GM23248 (cell line): Measurements from ENCODE around the gene RGS9. TPM values are rescaled to one million over a fixed set of nuclear protein-coding genes. Genes with fewer than 3 reads are reported as not detected.

Experiments used
- DNase-seq: peaks from one replicate; pipeline ENCODE4 v3.0.0-alpha.2; 2015
- H2AFZ ChIP-seq: fragments of 200-600 bp; sonication (generic); 2 replicates; pipeline ENCODE4 v1.6.1; 2016; ENCODE audit warnings: antibody characterized with exemption
- H3F3A ChIP-seq: fragments of 200-600 bp; sonication (generic); 2 replicates; pipeline ENCODE4 v1.6.1; 2016; ENCODE audit warnings: mild to moderate bottlenecking, antibody characterized with exemption, mixed run types; ENCODE audit not compliant: insufficient read depth
- H3K27ac ChIP-seq: fragments of 200-600 bp; sonication (generic); 2 replicates; pipeline ENCODE4 v1.5.1; 2016; ENCODE audit warnings: mild to moderate bottlenecking
- H3K27me3 ChIP-seq: fragments of 200-600 bp; sonication (generic); replicated peaks from 2 replicates; pipeline ENCODE4 v1.6.1; 2016; ENCODE audit warnings: mild to moderate bottlenecking; ENCODE audit not compliant: insufficient read depth
- H3K36me3 ChIP-seq: fragments of 200-600 bp; sonication (generic); 2 replicates; pipeline ENCODE4 v1.6.1; 2016; ENCODE audit warnings: low read depth, mild to moderate bottlenecking
- H3K4me1 ChIP-seq: fragments of 200-600 bp; sonication (generic); 2 replicates; pipeline ENCODE4 v1.6.1; 2016; ENCODE audit warnings: mild to moderate bottlenecking; ENCODE audit not compliant: insufficient read depth
- H3K4me2 ChIP-seq: fragments of 200-600 bp; sonication (generic); one replicate; pipeline ENCODE4 v1.6.1; 2016; ENCODE audit warnings: mild to moderate bottlenecking; ENCODE audit not compliant: unreplicated experiment
- H3K4me3 ChIP-seq: fragments of 200-600 bp; sonication (generic); 2 replicates; pipeline ENCODE4 v1.5.1; 2016; ENCODE audit warnings: mild to moderate bottlenecking
- H3K79me2 ChIP-seq: fragments of 200-600 bp; sonication (generic); 2 replicates; pipeline ENCODE4 v1.6.1; 2016; ENCODE audit warnings: mild to moderate bottlenecking; ENCODE audit not compliant: insufficient read depth
- H3K9ac ChIP-seq: fragments of 200-600 bp; sonication (generic); 2 replicates; pipeline ENCODE4 v1.6.1; 2016; ENCODE audit warnings: mild to moderate bottlenecking
- H3K9me2 ChIP-seq: fragments of 200-600 bp; sonication (generic); 2 replicates; pipeline ENCODE4 v1.6.1; 2016; ENCODE audit warnings: mixed run types, mild to moderate bottlenecking, moderate library complexity; ENCODE audit not compliant: insufficient read depth
- H3K9me3 ChIP-seq: fragments of 200-600 bp; sonication (generic); one replicate; pipeline ENCODE4 v1.6.1; 2017; ENCODE audit warnings: low read depth
- H4K20me1 ChIP-seq: fragments of 200-600 bp; sonication (generic); 2 replicates; pipeline ENCODE4 v1.6.0; 2016; ENCODE audit not compliant: insufficient read depth
- EZH2 ChIP-seq: fragments of 200-600 bp; sonication (generic); IDR thresholded peaks from 2 replicates; pipeline ENCODE4 v1.6.1; 2018; ENCODE audit warnings: antibody characterized with exemption, mild to moderate bottlenecking; ENCODE audit not compliant: insufficient read depth, poor library complexity, severe bottlenecking
- EZH2phosphoT487 ChIP-seq: fragments of 200-600 bp; sonication (generic); IDR thresholded peaks from 2 replicates; pipeline ENCODE4 v1.6.1; 2018; ENCODE audit warnings: antibody characterized with exemption, moderate library complexity, mild to moderate bottlenecking, low read depth; ENCODE audit not compliant: insufficient read depth
- WGBS, 2 experiments: methylation state at CpG; one replicate each; pipeline ENCODE4 v1.1.6; 2015 to 2017; ENCODE audit warnings: low lambda C conversion rate in 2 of 2, low coverage in 1 of 2; ENCODE audit errors: missing lambda C conversion rate in 2 of 2; 5-methylcytosine and 5-hydroxymethylcytosine counted together
- in situ Hi-C: fragments of 300-500 bp; cut with MboI; formaldehyde crosslinking; loops from 2 replicates; pipeline ENCODE4 v1.15.0; 2020
- polyA plus RNA-seq: library from polyadenylated mRNA; unstranded; fragments of >200 nt; fragmentation: Nextera tagmentation; extraction: Ambion mirVana; gene quantifications from 2 replicates; pipeline ENCODE4 v1.2.1, GENCODE V29; 2016
- total RNA-seq: library from RNA; depleted of rRNA; stranded (reverse); fragments of >200 nt; shearing (Covaris generic); gene quantifications from 2 replicates; pipeline ENCODE4 v1.2.3, GENCODE V29; 2014

The RGS9 gene
- total and polyA plus RNA-seq, 2 experiments from 2014 or later, result 0.43 TPM; not detected in 1

GRCh38 chr17:65228734-65229620 is 91.8 kb downstream of the RGS9 start:
- Histone ChIP-seq H2AFZ (no peak overlapping the region), H3K4me2 (no peak overlapping the region)

GRCh38 chr17:65229621-65229995 is 92.4 kb downstream of the RGS9 start:
- Histone ChIP-seq H2AFZ (no peak overlapping the region), H3K9ac (no peak overlapping the region), H3K27me3 (no peaks in the 10 kb centered on the region; the same call in 1 of the 2 replicates), H3K9me3 (no peaks in the 10 kb centered on the region), H3K36me3 (no peaks in the 10 kb centered on the region), H3K4me2 (no peak overlapping the region), H3K79me2 (no peaks in the 10 kb centered on the region), H3K4me1 (no peaks in the 10 kb centered on the region; the same call in none of the 2 replicates), H3K9me2 (no peaks in the 10 kb centered on the region), H3F3A (peaks cover 7% of the 10 kb centered on the region; the same call in 1 of the 2 replicates), H3K27ac (no peak overlapping the region), H4K20me1 (no peaks in the 10 kb centered on the region), H3K4me3 (no peak overlapping the region)
- in situ Hi-C loops, result no loop called here
- WGBS, 2 experiments, result 86 to 88% methylated on average over 3 of the region's 3 CpGs
- TF ChIP-seq EZH2 (no peak), EZH2phosphoT487 (no peak)
- no peak for DNase-seq

More at GRCh38 chr17:65228734-65229620, 91.8 kb downstream of the RGS9 start:
- Histone ChIP-seq H3K4me3 (no peak overlapping the region), H3K9ac (no peak overlapping the region), H3K4me1 (no peaks in the 10 kb centered on the region; the same call in none of the 2 replicates), H3K36me3 (no peaks in the 10 kb centered on the region), H3K27ac (no peak overlapping the region), H4K20me1 (no peaks in the 10 kb centered on the region), H3K9me3 (no peaks in the 10 kb centered on the region), H3K9me2 (no peaks in the 10 kb centered on the region), H3K27me3 (no peaks in the 10 kb centered on the region; the same call in 1 of the 2 replicates), H3F3A (peaks cover 7% of the 10 kb centered on the region; the same call in 1 of the 2 replicates), H3K79me2 (no peaks in the 10 kb centered on the region)
- in situ Hi-C loops, result no loop called here
- WGBS, 2 experiments, result 84 to 85% methylated on average over 12 of the region's 12 CpGs
- DNase-seq, result peak; percentile 34
- TF ChIP-seq EZH2phosphoT487, result no peak
- no peak for TF ChIP-seq EZH2

- 96 to 99% methylated on average over 4 of the region's 4 CpGs for WGBS, 2 experiments
- no peak overlapping the region for H3K4me2 ChIP-seq
- no peak for DNase-seq
- no peaks in the 10 kb centered on the region for H3K9me2 ChIP-seq
- no peak overlapping the region for H2AFZ ChIP-seq
- H3K27ac ChIP-seq, result no peak overlapping the region
- H3F3A ChIP-seq, result peaks cover 7% of the 10 kb centered on the region; the same call in 1 of the 2 replicates
- no peaks in the 10 kb centered on the region; the same call in 1 of the 2 replicates for H3K27me3 ChIP-seq
- no peaks in the 10 kb centered on the region for H3K36me3 ChIP-seq
- TF ChIP-seq EZH2 (no peak), EZH2phosphoT487 (no peak)
- in situ Hi-C loops, result no loop called here
- H4K20me1 ChIP-seq, result no peaks in the 10 kb centered on the region
- no peak overlapping the region for H3K9ac ChIP-seq
- no peaks in the 10 kb centered on the region; the same call in none of the 2 replicates for H3K4me1 ChIP-seq
- no peak overlapping the region for H3K4me3 ChIP-seq
- no peaks in the 10 kb centered on the region for H3K79me2 ChIP-seq
- no peaks in the 10 kb centered on the region for H3K9me3 ChIP-seq
These were observed 92.9 kb downstream of the RGS9 start for GRCh38 chr17:65230040-65230439.

- Histone ChIP-seq H3K27me3 (no peaks in the 10 kb centered on the region; the same call in 1 of the 2 replicates), H3K4me1 (no peaks in the 10 kb centered on the region; the same call in none of the 2 replicates), H2AFZ (peak overlapping the region; percentile 69), H3K9me3 (no peaks in the 10 kb centered on the region), H3F3A (peaks cover 7% of the 10 kb centered on the region; the same call in 1 of the 2 replicates), H3K9me2 (no peaks in the 10 kb centered on the region), H3K36me3 (no peaks in the 10 kb centered on the region), H3K79me2 (no peaks in the 10 kb centered on the region), H3K9ac (no peak overlapping the region), H4K20me1 (no peaks in the 10 kb centered on the region), H3K4me2 (peak overlapping the region; percentile 43), H3K4me3 (no peak overlapping the region), H3K27ac (peak overlapping the region; percentile 31)
- DNase-seq, result no peak
- WGBS, 2 experiments, result 67 to 80% methylated on average over 5 of the region's 5 CpGs
- in situ Hi-C loops, result no loop called here
- TF ChIP-seq EZH2phosphoT487, result no peak
- TF ChIP-seq EZH2, result no peak
These were observed 93.9 kb downstream of the RGS9 start for GRCh38 chr17:65231086-65231485.
